WTC11 (cell line): ENCODE measurements around the gene PLAAT5. TPM values are rescaled to one million over a fixed set of nuclear protein-coding genes. Genes with fewer than 3 reads are reported as not detected.

Source experiments
- ATAC-seq: fragments of 200-7000 bp; cut with Tn5 transposase; 2 replicates; pipeline ENCODE4 v1.10.0; 2021; ENCODE audit warnings: mild to moderate bottlenecking, moderate library complexity
- CTCF ChIA-PET: fragments of 300-600 bp; sonication (Branson Sonifier 250); formaldehyde crosslinking; loops from one replicate; lab custom pipeline; 2021; ENCODE audit warnings: antibody characterized with exemption; lab: Charles Lee
- POLR2A ChIA-PET: fragments of 350-600 bp; sonication (Branson Sonifier 250); formaldehyde crosslinking; loops from one replicate; lab custom pipeline; 2021; ENCODE audit warnings: antibody characterized with exemption; lab: Charles Lee
- DNase-seq: peaks from one replicate; pipeline ENCODE4 v3.0.0; 2021; ENCODE audit warnings: low spot score
- H3K27ac Mint-ChIP-seq: 2 replicates; pipeline ENCODE4 v1.8.0; 2021; ENCODE audit warnings: mixed read lengths
- H3K27me3 Mint-ChIP-seq: 2 replicates; pipeline ENCODE4 v1.8.0; 2021; ENCODE audit warnings: low read depth, mild to moderate bottlenecking, moderate library complexity, mixed read lengths
- H3K36me3 Mint-ChIP-seq: 2 replicates; pipeline ENCODE4 v1.8.0; 2021; ENCODE audit warnings: mixed read lengths
- H3K4me1 Mint-ChIP-seq: 2 replicates; pipeline ENCODE4 v1.8.0; 2022; ENCODE audit warnings: mixed read lengths
- H3K4me3 Mint-ChIP-seq: 2 replicates; pipeline ENCODE4 v1.8.0; 2021; ENCODE audit warnings: mild to moderate bottlenecking, moderate library complexity, mixed read lengths
- H3K9me3 Mint-ChIP-seq: 2 replicates; pipeline ENCODE4 v1.8.0; 2021; ENCODE audit warnings: mixed read lengths
- AFF4 ChIP-seq: sonication (generic); formaldehyde crosslinking; IDR thresholded peaks from 2 replicates; pipeline ENCODE4 v1.8.1; 2023; ENCODE audit warnings: mild to moderate bottlenecking, missing genetic modification reagents, borderline replicate concordance
- EMX1 ChIP-seq: fragments of 250-450 bp; sonication (Bioruptor Pico); IDR thresholded peaks from 2 replicates; pipeline ENCODE4 v1.8.0; 2021; ENCODE audit warnings: mild to moderate bottlenecking
- NFATC4 ChIP-seq: fragments of 250-450 bp; sonication (Bioruptor Pico); IDR thresholded peaks from 2 replicates; pipeline ENCODE4 v1.9.0; 2021; ENCODE audit warnings: mild to moderate bottlenecking
- NR3C1 ChIP-seq: sonication (generic); formaldehyde crosslinking; conservative IDR thresholded peaks from 2 replicates; pipeline ENCODE4 v1.8.1; 2023; ENCODE audit warnings: low read depth, mild to moderate bottlenecking, missing genetic modification reagents
- RELA ChIP-seq: sonication (generic); formaldehyde crosslinking; IDR thresholded peaks from 2 replicates; pipeline ENCODE4 v1.8.1; 2022; ENCODE audit warnings: missing genetic modification reagents, mild to moderate bottlenecking, borderline replicate concordance
- SMAD4 ChIP-seq: sonication (generic); formaldehyde crosslinking; IDR thresholded peaks from 2 replicates; pipeline ENCODE4 v1.8.0; 2022; ENCODE audit warnings: mild to moderate bottlenecking, missing genetic modification reagents
- SOX15 ChIP-seq: fragments of 250-450 bp; sonication (Bioruptor Pico); IDR thresholded peaks from 2 replicates; pipeline ENCODE4 v1.9.0; 2021; ENCODE audit warnings: mild to moderate bottlenecking
- ZNF138 ChIP-seq: sonication (generic); formaldehyde crosslinking; conservative IDR thresholded peaks from 2 replicates; pipeline ENCODE4 v1.8.1; 2022; ENCODE audit warnings: mild to moderate bottlenecking, moderate library complexity, missing genetic modification reagents
- ZNF281 ChIP-seq: sonication (generic); formaldehyde crosslinking; IDR thresholded peaks from 2 replicates; pipeline ENCODE4 v1.8.0; 2023; ENCODE audit warnings: mild to moderate bottlenecking, missing genetic modification reagents
- ZNF416 ChIP-seq: fragments of 250-450 bp; sonication (Bioruptor Pico); IDR thresholded peaks from 2 replicates; pipeline ENCODE4 v1.9.0; 2021; ENCODE audit warnings: mild to moderate bottlenecking, inconsistent platforms
- total RNA-seq: library from RNA; stranded (reverse); gene quantifications from 3 replicates; pipeline ENCODE4 v1.2.3, GENCODE V29; 2021
- TF ChIP-seq, protein P1 (sequence below): sonication (generic); formaldehyde crosslinking; conservative IDR thresholded peaks from 2 replicates; pipeline ENCODE4 v1.8.1; 2023; ENCODE audit warnings: mild to moderate bottlenecking, low read depth, missing genetic modification reagents, moderate library complexity
- TF ChIP-seq, protein P2 (sequence below): fragments of 250-450 bp; sonication (Bioruptor Pico); conservative IDR thresholded peaks from 2 replicates; pipeline ENCODE4 v1.9.0; 2021; ENCODE audit warnings: mild to moderate bottlenecking
- TF ChIP-seq, protein P3 (sequence below): sonication (generic); formaldehyde crosslinking; IDR thresholded peaks from 2 replicates; pipeline ENCODE4 v1.8.0; 2022; ENCODE audit warnings: mild to moderate bottlenecking, missing genetic modification reagents
- TF ChIP-seq, protein P4 (sequence below): sonication (generic); formaldehyde crosslinking; IDR thresholded peaks from 2 replicates; pipeline ENCODE4 v1.8.1; 2022; ENCODE audit warnings: low read depth, missing genetic modification reagents, borderline replicate concordance

The PLAAT5 gene
- total RNA-seq, 1 experiment from 2014 or later: 23.0 TPM

DNA sequence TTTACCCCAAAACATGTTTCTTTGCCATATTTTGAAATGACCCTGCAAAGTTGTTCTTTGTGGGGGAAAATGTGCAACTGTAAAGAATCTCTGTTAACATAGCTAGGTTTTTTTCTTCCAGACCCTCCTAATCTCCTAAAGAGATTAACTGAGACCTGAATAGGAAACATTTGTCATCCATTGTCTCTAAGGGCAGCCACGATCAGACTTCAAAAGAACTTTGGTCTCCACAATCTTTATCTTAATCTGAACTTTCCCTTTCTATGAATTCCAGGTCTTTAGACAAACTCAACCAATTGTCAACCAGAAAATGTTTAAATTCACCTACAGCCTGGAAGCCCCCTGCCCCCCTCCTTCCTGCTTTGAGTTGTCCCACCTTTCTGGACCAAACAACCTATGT is 10.3 kb upstream of the PLAAT5 start (continued):
- TF ChIP-seq NFATC4 (CRISPR knock-in tag) (no peak), SMAD4 (CRISPR knock-in tag) (no peak)
- TF ChIP-seq, protein P1, sequence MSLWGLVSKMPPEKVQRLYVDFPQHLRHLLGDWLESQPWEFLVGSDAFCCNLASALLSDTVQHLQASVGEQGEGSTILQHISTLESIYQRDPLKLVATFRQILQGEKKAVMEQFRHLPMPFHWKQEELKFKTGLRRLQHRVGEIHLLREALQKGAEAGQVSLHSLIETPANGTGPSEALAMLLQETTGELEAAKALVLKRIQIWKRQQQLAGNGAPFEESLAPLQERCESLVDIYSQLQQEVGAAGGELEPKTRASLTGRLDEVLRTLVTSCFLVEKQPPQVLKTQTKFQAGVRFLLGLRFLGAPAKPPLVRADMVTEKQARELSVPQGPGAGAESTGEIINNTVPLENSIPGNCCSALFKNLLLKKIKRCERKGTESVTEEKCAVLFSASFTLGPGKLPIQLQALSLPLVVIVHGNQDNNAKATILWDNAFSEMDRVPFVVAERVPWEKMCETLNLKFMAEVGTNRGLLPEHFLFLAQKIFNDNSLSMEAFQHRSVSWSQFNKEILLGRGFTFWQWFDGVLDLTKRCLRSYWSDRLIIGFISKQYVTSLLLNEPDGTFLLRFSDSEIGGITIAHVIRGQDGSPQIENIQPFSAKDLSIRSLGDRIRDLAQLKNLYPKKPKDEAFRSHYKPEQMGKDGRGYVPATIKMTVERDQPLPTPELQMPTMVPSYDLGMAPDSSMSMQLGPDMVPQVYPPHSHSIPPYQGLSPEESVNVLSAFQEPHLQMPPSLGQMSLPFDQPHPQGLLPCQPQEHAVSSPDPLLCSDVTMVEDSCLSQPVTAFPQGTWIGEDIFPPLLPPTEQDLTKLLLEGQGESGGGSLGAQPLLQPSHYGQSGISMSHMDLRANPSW (CRISPR knock-in tag): no peak
- TF ChIP-seq, protein P2, sequence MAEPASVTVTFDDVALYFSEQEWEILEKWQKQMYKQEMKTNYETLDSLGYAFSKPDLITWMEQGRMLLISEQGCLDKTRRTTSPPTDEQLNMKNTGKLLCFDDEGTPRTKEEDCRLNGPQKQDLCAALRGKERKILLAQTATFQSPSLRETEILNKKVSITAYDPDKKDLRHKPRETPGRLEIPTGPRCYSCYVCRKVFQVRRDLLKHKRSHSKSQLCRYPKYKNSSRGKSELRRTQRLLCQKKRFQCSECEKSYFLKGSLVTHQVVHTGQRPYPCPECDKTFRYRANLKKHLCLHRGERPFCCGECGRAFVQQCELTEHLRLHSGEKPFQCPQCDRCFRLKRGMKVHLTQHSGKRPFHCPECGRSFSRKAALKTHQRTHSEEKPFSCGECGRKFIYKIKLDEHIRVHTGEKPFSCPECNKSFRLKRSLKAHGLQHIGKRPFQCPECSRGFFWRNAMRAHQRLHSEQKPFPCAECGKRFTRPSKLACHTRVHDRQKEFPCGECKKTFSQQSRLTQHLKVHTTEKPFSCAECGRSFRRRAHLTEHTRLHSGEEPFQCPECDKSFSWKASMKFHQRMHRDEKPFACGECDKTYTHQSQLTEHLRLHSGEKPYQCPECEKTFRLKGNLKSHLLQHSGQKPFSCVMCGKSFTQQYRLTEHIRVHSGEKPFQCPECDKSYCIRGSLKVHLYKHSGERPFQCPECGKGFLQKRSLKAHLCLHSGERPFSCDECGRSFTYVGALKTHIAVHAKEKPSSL (CRISPR knock-in tag): no peak

- ATAC-seq: no peak
- no peak overlapping the region for H3K27ac Mint-ChIP-seq
- H3K9me3 Mint-ChIP-seq: peaks cover 53% of the 10 kb centered on the region
- no peak for DNase-seq
- CTCF ChIA-PET: no interaction called here
- H3K4me1 Mint-ChIP-seq: peaks cover 41% of the 10 kb centered on the region
- POLR2A ChIA-PET: no interaction called here
- H3K27me3 Mint-ChIP-seq: peaks cover 7% of the 10 kb centered on the region
- H3K36me3 Mint-ChIP-seq: peaks cover 34% of the 10 kb centered on the region
- H3K4me3 Mint-ChIP-seq: no peak overlapping the region
- TF ChIP-seq EMX1 (CRISPR knock-in tag) (no peak), ZNF138 (CRISPR knock-in tag) (no peak), AFF4 (CRISPR knock-in tag) (no peak), ZNF416 (no peak), SMAD4 (CRISPR knock-in tag) (no peak), ZNF281 (CRISPR knock-in tag) (no peak), RELA (CRISPR knock-in tag) (no peak), SOX15 (CRISPR knock-in tag) (no peak), NR3C1 (no peak)
- TF ChIP-seq, protein P2 (CRISPR knock-in tag): no peak
- TF ChIP-seq, protein P3, sequence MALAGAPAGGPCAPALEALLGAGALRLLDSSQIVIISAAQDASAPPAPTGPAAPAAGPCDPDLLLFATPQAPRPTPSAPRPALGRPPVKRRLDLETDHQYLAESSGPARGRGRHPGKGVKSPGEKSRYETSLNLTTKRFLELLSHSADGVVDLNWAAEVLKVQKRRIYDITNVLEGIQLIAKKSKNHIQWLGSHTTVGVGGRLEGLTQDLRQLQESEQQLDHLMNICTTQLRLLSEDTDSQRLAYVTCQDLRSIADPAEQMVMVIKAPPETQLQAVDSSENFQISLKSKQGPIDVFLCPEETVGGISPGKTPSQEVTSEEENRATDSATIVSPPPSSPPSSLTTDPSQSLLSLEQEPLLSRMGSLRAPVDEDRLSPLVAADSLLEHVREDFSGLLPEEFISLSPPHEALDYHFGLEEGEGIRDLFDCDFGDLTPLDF (CRISPR knock-in tag): no peak
- TF ChIP-seq, protein P4, sequence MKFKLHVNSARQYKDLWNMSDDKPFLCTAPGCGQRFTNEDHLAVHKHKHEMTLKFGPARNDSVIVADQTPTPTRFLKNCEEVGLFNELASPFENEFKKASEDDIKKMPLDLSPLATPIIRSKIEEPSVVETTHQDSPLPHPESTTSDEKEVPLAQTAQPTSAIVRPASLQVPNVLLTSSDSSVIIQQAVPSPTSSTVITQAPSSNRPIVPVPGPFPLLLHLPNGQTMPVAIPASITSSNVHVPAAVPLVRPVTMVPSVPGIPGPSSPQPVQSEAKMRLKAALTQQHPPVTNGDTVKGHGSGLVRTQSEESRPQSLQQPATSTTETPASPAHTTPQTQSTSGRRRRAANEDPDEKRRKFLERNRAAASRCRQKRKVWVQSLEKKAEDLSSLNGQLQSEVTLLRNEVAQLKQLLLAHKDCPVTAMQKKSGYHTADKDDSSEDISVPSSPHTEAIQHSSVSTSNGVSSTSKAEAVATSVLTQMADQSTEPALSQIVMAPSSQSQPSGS (CRISPR knock-in tag): no peak
Measured at GRCh38 chr11:63499874-63500273, 8.9 kb upstream of the PLAAT5 start.
